Measurements from ENCODE around the gene RBFOX2.

- TF ChIP-seq, protein P1, sequence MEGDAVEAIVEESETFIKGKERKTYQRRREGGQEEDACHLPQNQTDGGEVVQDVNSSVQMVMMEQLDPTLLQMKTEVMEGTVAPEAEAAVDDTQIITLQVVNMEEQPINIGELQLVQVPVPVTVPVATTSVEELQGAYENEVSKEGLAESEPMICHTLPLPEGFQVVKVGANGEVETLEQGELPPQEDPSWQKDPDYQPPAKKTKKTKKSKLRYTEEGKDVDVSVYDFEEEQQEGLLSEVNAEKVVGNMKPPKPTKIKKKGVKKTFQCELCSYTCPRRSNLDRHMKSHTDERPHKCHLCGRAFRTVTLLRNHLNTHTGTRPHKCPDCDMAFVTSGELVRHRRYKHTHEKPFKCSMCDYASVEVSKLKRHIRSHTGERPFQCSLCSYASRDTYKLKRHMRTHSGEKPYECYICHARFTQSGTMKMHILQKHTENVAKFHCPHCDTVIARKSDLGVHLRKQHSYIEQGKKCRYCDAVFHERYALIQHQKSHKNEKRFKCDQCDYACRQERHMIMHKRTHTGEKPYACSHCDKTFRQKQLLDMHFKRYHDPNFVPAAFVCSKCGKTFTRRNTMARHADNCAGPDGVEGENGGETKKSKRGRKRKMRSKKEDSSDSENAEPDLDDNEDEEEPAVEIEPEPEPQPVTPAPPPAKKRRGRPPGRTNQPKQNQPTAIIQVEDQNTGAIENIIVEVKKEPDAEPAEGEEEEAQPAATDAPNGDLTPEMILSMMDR (IDR thresholded peaks at IDR 0.05) = no peak
- TF ChIP-seq POLR2A (IDR thresholded peaks at IDR 0.05) = no peak
These were observed 76.0 kb downstream of the RBFOX2 start for GRCh38 chr22:35952576-35952975.

Measured in Peyer's patch (tissue), 4 donors.